GM23338 (cell line): ENCODE measurements around the gene RGS7. TPM values are rescaled to one million over a fixed set of nuclear protein-coding genes. Genes with fewer than 3 reads are reported as not detected.
"Not testable (repeated sequence)": the region's sequence is repeated elsewhere in the genome, so short reads cannot be mapped to it uniquely, and the experiment has no call there.

ENCODE experiments used
- ATAC-seq: fragments of 200-7000 bp; cut with Tn5 transposase; 3 replicates; pipeline ENCODE4 v1.9.1; 2020
- DNase-seq: peaks from one replicate; pipeline ENCODE4 v3.0.0-alpha.2; 2015; ENCODE audit warnings: low spot score
- H2AFZ ChIP-seq: fragments of 200-600 bp; sonication (generic); 2 replicates; pipeline ENCODE4 v1.8.0; 2016; ENCODE audit warnings: antibody characterized with exemption, mild to moderate bottlenecking, moderate library complexity
- H3F3A ChIP-seq: fragments of 200-600 bp; sonication (generic); replicated peaks from 2 replicates; pipeline ENCODE4 v1.8.0; 2017; ENCODE audit warnings: antibody characterized with exemption, mixed run types, low read depth
- H3K27ac ChIP-seq: fragments of 200-600 bp; sonication (generic); 2 replicates; pipeline ENCODE4 v1.6.1; 2016; ENCODE audit warnings: low read depth
- H3K27me3 ChIP-seq: fragments of 200-600 bp; sonication (generic); 2 replicates; pipeline ENCODE4 v1.8.0; 2016; ENCODE audit warnings: mild to moderate bottlenecking, mixed run types, moderate library complexity; ENCODE audit not compliant: insufficient read depth
- H3K36me3 ChIP-seq: fragments of 200-600 bp; sonication (generic); 2 replicates; pipeline ENCODE4 v1.8.0; 2016; ENCODE audit warnings: mild to moderate bottlenecking; ENCODE audit not compliant: insufficient read depth
- H3K4me1 ChIP-seq: fragments of 200-600 bp; sonication (generic); 2 replicates; pipeline ENCODE4 v1.8.0; 2016; ENCODE audit warnings: mild to moderate bottlenecking, moderate library complexity; ENCODE audit not compliant: insufficient read depth
- H3K4me2 ChIP-seq: fragments of 200-600 bp; sonication (generic); 2 replicates; pipeline ENCODE4 v1.7.1; 2017; ENCODE audit warnings: mixed run types
- H3K4me3 ChIP-seq: fragments of 200-600 bp; sonication (generic); 2 replicates; pipeline ENCODE4 v1.6.1; 2016; ENCODE audit warnings: mixed run types
- H3K79me2 ChIP-seq: fragments of 200-600 bp; sonication (generic); replicated peaks from 2 replicates; pipeline ENCODE4 v1.8.0; 2017; ENCODE audit warnings: mild to moderate bottlenecking; ENCODE audit not compliant: insufficient read depth
- H3K9me2 ChIP-seq: fragments of 200-600 bp; sonication (generic); 2 replicates; pipeline ENCODE4 v1.8.0; 2017; ENCODE audit not compliant: insufficient read depth
- H4K20me1 ChIP-seq: fragments of 200-600 bp; sonication (generic); replicated peaks from 2 replicates; pipeline ENCODE4 v1.8.0; 2017; ENCODE audit warnings: mild to moderate bottlenecking; ENCODE audit not compliant: insufficient read depth
- H3K27ac Mint-ChIP-seq: 2 replicates; pipeline ENCODE4 v1.8.0; 2020; ENCODE audit warnings: inconsistent platforms, mild to moderate bottlenecking, moderate library complexity, mixed read lengths
- H3K27me3 Mint-ChIP-seq: 3 replicates; pipeline ENCODE4 v1.8.0; 2022; ENCODE audit warnings: low read depth, mild to moderate bottlenecking, moderate library complexity, mixed read lengths, inconsistent platforms; ENCODE audit not compliant: insufficient read depth, poor library complexity
- H3K36me3 Mint-ChIP-seq: 3 replicates; pipeline ENCODE4 v1.8.0; 2021; ENCODE audit warnings: low read depth, mild to moderate bottlenecking, inconsistent platforms, moderate library complexity, mixed read lengths
- H3K4me1 Mint-ChIP-seq: 3 replicates; pipeline ENCODE4 v1.8.0; 2020; ENCODE audit warnings: mild to moderate bottlenecking, inconsistent platforms, mixed read lengths
- H3K4me3 Mint-ChIP-seq: 3 replicates; pipeline ENCODE4 v1.8.0; 2021; ENCODE audit warnings: moderate library complexity, mild to moderate bottlenecking, inconsistent platforms, mixed read lengths
- H3K9me3 Mint-ChIP-seq: 3 replicates; pipeline ENCODE4 v1.8.0; 2020; ENCODE audit warnings: moderate library complexity, mild to moderate bottlenecking, inconsistent platforms, mixed read lengths
- CREB1 ChIP-seq: fragments of 250-450 bp; sonication (Bioruptor Pico); IDR thresholded peaks from 2 replicates; pipeline ENCODE4 v1.5.0; 2020; ENCODE audit warnings: low read depth, mild to moderate bottlenecking, moderate library complexity
- ETS1 ChIP-seq: IDR thresholded peaks from 2 replicates; pipeline ENCODE4 v1.6.1; 2016; ENCODE audit warnings: antibody characterized with exemption
- EZH2 ChIP-seq: fragments of 200-600 bp; sonication (generic); IDR thresholded peaks from one replicate; pipeline ENCODE4 v1.8.0; 2017; ENCODE audit warnings: antibody characterized with exemption, mild to moderate bottlenecking, low read depth; ENCODE audit not compliant: unreplicated experiment
- EZH2phosphoT487 ChIP-seq: fragments of 200-600 bp; sonication (generic); IDR thresholded peaks from one replicate; pipeline ENCODE4 v1.8.1; 2018; ENCODE audit warnings: antibody characterized with exemption; ENCODE audit not compliant: unreplicated experiment
- JUNB ChIP-seq: IDR thresholded peaks from one replicate; pipeline ENCODE4 v1.6.1; 2016; ENCODE audit warnings: antibody characterized with exemption; ENCODE audit not compliant: unreplicated experiment
- NANOG ChIP-seq: IDR thresholded peaks from 2 replicates; pipeline ENCODE4 v1.6.1; 2016; ENCODE audit warnings: antibody characterized with exemption, borderline replicate concordance
- POLR2AphosphoS5 ChIP-seq: IDR thresholded peaks from 2 replicates; pipeline ENCODE4 v1.6.1; 2016; ENCODE audit warnings: antibody characterized with exemption, low read depth
- REST ChIP-seq: IDR thresholded peaks from one replicate; pipeline ENCODE4 v1.6.1; 2018; ENCODE audit warnings: antibody characterized with exemption; ENCODE audit not compliant: unreplicated experiment
- STAT1 ChIP-seq: IDR thresholded peaks from one replicate; pipeline ENCODE4 v1.6.1; 2016; ENCODE audit warnings: antibody characterized with exemption; ENCODE audit not compliant: unreplicated experiment
- ZNF114 ChIP-seq: fragments of 250-450 bp; sonication (Bioruptor Pico); IDR thresholded peaks from 2 replicates; pipeline ENCODE4 v1.5.0; 2020; ENCODE audit warnings: mild to moderate bottlenecking, moderate library complexity
- ZNF331 ChIP-seq: fragments of 250-450 bp; sonication (Bioruptor Pico); IDR thresholded peaks from 2 replicates; pipeline ENCODE4 v1.5.0; 2020; ENCODE audit warnings: low read depth, mild to moderate bottlenecking, moderate library complexity
- ZNF462 ChIP-seq: fragments of 250-450 bp; sonication (Bioruptor Pico); IDR thresholded peaks from 2 replicates; pipeline ENCODE4 v1.5.0; 2020; ENCODE audit warnings: mild to moderate bottlenecking, moderate library complexity
- polyA plus RNA-seq: library from polyadenylated mRNA; unstranded; fragments of >200 nt; fragmentation: Nextera tagmentation; extraction: Ambion mirVana; gene quantifications from 2 replicates; pipeline ENCODE4 v1.2.1, GENCODE V29; 2016
- total RNA-seq: library from RNA; depleted of rRNA; stranded (reverse); fragments of >200 nt; shearing (Covaris generic); gene quantifications from 2 replicates; pipeline ENCODE4 v1.2.3, GENCODE V29; 2014

Gene RGS7
- total and polyA plus RNA-seq, 2 experiments from 2014 or later: 2.0 to 2.2 TPM

GRCh38 chr1:241306125-241306790, 50.7 kb downstream of the RGS7 start:
- Mint-ChIP-seq H3K9me3 (peaks cover 29% of the 10 kb centered on the region), H3K4me3 (no peak overlapping the region), H3K27ac (no peak overlapping the region), H3K27me3 (peaks cover 2% of the 10 kb centered on the region), H3K4me1 (peaks cover 14% of the 10 kb centered on the region), H3K36me3 (peaks cover 28% of the 10 kb centered on the region)
- Histone ChIP-seq H3K9me2 (no peaks in the 10 kb centered on the region), H3K4me1 (peaks cover 7% of the 10 kb centered on the region), H3K36me3 (no peaks in the 10 kb centered on the region), H3K27me3 (no peaks in the 10 kb centered on the region), H3F3A (no peaks in the 10 kb centered on the region), H3K79me2 (no peaks in the 10 kb centered on the region), H3K4me2 (no peak overlapping the region), H4K20me1 (no peaks in the 10 kb centered on the region), H2AFZ (no peak overlapping the region), H3K4me3 (no peak overlapping the region), H3K27ac (no peak overlapping the region)
- TF ChIP-seq STAT1 (no peak), POLR2AphosphoS5 (no peak), ETS1 (no peak), ZNF331 (CRISPR knock-in tag) (no peak), JUNB (no peak), CREB1 (CRISPR knock-in tag) (no peak), EZH2phosphoT487 (no peak), ZNF114 (no peak), REST (no peak), ZNF462 (CRISPR knock-in tag) (no peak), NANOG (no peak), EZH2 (no peak)
- DNase-seq: no peak
- no peak for ATAC-seq

- not testable (repeated sequence) for H3K36me3 ChIP-seq, H4K20me1 ChIP-seq, H3K27me3 Mint-ChIP-seq, H3K4me3 Mint-ChIP-seq, H3K79me2 ChIP-seq, H3K27ac ChIP-seq, H3K4me3 ChIP-seq, H3K27me3 ChIP-seq, H3F3A ChIP-seq, H3K9me2 ChIP-seq, H3K4me1 ChIP-seq, H2AFZ ChIP-seq
- H3K36me3 Mint-ChIP-seq: peaks cover 28% of the 10 kb centered on the region
- H3K27ac Mint-ChIP-seq: peak overlapping the region; percentile 11; the same call in 1 of the 2 replicates
- peak; percentile 60 for DNase-seq
- H3K4me2 ChIP-seq: 0 out of 2 replicates have a peak overlapping the region, but pooled peaks have one; percentile 5
- peak; percentile 97 for ATAC-seq
- peaks cover 29% of the 10 kb centered on the region for H3K9me3 Mint-ChIP-seq
- H3K4me1 Mint-ChIP-seq: peaks cover 12% of the 10 kb centered on the region
These were observed 55.0 kb downstream of the RGS7 start for GRCh38 chr1:241302024-241302423.
